Lower leg skin (tissue), 3 donors: Measurements from ENCODE around the gene AHNAK2.

Experiments used
- CTCF ChIP-seq, 3 donors: fragments of 450-650 bp; IDR thresholded peaks; one replicate each; pipeline ENCODE4 v1.5.1; 2016; ENCODE audit warnings: antibody characterized with exemption in 3 of 3, mild to moderate bottlenecking in 3 of 3, moderate library complexity in 2 of 3
- POLR2A ChIP-seq, 2 donors: fragments of 450-650 bp; IDR thresholded peaks; one replicate each; pipeline ENCODE4 v1.6.1; 2016 to 2017; ENCODE audit warnings: antibody characterized with exemption in 2 of 2, mild to moderate bottlenecking in 1 of 2, moderate library complexity in 1 of 2

- no peak for TF ChIP-seq CTCF (IDR thresholded peaks at IDR 0.05)
- no peak for TF ChIP-seq POLR2A (IDR thresholded peaks at IDR 0.05)
Measured at GRCh38 chr14:104926619-104927431, 51.3 kb downstream of the AHNAK2 start.
